GM21423 (cell line): ENCODE results near the gene KRTAP10-9.
"Not testable (repeated sequence)": the region's sequence is repeated elsewhere in the genome, so short reads cannot be mapped to it uniquely, and the experiment has no call there.

Source experiments
- ATAC-seq: cut with Tn5 transposase; IDR thresholded peaks from one replicate; pipeline ENCODE4 v1.9.1; 2021; ENCODE audit warnings: mild to moderate bottlenecking, moderate library complexity; ENCODE audit not compliant: unreplicated experiment

The KRTAP10-9 gene

DNA sequence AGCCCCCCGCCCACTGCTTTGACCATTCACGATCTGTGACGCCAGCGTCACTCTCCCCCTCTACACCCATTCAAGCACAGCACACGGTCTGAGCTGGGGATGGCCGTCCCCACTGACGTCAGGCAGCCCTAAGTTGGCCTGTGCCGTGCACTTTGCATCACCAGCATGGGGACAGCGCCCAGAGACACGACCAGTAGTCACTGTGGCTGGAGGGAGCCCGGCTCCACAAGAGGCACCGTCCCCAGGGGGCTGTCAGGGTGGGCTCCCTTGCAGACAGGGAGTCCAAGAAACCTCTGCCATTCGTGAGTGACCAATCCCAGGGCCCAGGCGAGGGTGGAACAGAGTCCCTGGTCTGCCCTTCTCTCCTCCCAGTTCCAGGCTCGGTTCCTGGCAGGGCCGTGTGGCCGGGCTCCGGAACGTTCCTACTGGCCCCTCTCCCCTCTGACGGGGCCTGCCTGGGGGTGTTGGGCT lies 12.7 kb upstream of the KRTAP10-9 start:
- no peak for ATAC-seq

DNA sequence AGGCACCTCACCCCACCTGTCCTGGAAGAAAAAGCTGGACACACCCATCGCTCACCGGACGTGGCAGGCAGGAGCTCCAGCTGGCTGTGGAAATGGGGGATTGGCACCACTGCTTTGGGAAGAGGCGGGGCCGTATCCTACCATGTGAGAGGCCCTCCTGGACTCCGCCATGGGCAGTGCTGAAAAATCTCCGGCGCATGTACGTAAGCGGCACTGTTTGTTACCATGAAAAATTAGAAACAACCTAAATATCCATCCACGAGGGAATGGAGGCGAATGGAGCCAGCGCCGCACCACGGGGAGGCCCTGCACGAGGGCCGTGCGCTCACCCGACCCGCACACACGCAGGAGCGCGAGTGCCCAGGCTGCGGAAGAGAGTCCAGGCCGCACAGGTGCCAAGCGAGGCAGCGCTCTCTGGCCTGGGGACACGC lies 11.9 kb upstream of the KRTAP10-9 start:
- no peak for ATAC-seq

DNA sequence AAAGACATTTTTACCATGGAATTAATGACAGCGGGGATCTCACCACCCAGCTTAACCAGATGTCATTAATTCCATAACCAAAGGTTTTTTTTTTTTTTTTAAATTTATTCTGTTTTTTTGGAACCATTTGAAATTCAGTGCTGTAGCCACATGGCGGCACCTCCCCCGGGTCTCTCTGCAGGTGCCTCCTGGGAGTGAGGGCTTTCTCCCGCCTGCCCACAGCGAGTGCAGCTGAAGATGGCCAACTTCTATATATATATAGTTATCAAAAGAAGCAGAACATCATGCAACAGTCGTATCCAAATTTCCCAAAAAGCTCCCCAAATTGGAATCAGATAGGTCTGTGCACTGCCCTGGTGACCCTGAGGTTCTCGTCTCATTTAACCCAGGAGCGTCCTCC lies 11.4 kb upstream of the KRTAP10-9 start:
- ATAC-seq, result no peak

DNA sequence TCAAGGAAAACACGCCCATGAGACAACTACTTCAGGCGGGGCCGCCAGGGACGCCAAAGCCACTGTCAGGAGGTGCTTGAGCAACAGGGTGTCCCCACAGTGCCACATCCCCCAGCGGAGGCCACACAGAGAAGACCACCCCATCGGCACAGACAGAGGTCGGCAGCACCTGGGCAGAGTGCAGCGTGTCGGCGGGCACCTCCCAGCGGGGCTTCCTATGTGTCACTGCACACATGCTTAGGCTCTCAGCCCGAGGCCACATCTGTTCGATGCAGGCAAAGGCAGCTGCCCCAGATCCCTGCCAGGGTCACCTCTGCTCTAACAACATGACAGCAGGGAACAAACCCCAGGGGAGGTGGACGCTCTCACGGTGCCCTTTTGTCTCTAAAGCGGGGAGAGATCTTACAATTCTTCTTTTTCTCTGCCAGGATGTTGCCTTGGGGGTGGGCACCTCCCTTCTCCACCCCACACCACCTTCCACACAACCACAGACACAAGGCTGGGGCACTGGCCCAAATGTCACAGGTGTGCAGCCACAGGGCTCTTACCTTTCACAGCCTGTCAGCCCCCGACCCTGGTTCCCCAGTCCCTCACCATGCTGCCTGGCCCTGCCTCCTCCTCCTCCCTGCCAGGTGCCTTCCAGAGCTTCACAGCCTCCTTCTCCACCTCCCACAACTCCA lies 10.8 kb upstream of the KRTAP10-9 start:
- ATAC-seq, result no peak

DNA sequence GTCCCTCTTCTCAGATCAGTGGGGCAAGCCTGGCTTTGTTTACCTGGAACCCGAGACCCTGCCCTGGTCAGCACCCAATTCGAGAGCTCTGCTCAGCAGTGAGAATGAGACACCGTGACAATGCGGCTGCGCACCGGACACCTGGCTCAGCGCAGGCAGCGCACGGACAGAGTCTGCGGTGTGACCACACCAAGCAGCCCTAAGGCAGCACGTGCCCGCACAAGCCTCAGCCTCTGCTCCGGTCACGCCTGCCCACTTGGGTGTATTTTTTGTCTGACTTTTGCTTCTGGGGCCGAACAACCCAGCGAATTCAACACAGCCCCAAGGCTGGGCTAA lies 10.3 kb upstream of the KRTAP10-9 start:
- no peak for ATAC-seq

DNA sequence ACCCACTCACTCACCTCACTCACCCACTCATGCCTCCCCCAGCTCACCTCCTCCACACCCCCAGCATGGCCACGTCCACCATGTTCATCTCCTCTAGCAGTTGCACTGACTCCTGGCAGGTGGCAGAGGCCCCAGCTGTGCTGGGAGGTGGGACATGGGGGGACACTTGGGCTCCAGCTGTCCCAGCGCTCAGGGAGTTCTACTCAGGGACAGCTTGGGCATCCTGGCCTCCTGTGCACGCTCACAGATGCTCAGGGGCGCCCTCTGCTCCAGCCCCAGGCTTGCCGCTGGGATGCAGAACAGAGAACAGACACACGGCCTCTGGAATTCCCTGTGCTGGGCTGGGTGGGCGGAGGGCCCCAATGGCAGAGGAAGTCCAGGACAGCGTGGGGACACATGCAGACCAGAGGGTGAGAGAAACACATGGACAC lies 9.8 kb upstream of the KRTAP10-9 start:
- no peak for ATAC-seq

DNA sequence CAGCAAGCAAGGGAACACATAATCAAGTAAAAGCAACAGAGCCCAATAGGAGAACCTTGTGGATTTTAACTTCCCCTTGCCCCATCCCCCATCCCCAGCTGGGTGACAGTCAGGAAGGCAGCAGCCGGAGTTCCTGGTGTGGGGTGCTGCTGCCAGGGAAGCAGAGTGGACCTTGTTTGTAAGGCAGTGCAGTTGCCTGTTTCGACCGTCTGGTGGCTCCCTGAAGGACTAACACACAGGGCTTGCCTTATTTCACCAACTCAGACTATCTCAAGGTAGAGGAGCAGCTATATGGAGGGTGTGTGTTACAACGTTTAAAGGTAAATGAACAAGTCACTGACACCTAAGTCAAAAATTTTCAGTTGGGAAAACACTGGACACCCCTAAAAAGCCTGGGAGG lies 8.4 kb upstream of the KRTAP10-9 start:
- ATAC-seq, result no peak

DNA sequence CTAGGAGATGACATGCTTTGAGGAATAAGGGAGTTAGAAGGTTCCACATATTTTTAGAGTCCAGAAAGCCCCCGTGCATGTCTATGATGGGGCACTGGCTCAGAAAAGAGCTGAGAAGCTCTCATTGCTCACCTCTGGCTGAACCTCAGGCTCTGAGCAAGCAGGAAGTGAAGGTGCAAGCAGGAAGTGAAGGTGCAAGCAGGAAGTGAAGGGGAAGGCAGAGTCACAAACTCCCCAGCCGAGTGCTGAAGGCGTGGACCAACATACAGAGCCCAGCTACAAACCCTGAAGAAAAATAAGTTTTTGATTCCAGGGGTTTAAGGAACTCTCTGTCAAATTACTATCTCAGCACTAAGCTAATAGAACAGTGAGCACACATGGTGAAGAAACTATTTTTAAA lies 8.0 kb upstream of the KRTAP10-9 start:
- no peak for ATAC-seq

DNA sequence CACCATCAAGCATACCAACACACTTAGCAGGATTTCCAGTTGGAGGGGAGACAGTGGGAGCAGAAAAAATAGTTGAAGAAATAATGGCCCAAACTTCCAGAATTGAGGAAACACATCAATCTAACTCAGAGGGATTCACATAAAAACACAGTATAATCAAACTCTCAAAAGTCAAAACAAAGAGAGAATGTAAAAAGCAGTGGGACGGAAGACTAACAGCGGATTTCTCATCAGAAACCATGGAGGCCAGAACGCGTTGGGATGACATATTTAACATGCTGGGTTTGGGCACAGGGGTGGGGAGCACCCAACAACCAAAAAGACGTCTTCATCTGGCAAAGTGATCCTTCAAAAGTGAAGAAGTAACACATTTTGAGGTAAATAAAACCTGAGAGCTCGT lies 7.0 kb upstream of the KRTAP10-9 start:
- ATAC-seq, result no peak

DNA sequence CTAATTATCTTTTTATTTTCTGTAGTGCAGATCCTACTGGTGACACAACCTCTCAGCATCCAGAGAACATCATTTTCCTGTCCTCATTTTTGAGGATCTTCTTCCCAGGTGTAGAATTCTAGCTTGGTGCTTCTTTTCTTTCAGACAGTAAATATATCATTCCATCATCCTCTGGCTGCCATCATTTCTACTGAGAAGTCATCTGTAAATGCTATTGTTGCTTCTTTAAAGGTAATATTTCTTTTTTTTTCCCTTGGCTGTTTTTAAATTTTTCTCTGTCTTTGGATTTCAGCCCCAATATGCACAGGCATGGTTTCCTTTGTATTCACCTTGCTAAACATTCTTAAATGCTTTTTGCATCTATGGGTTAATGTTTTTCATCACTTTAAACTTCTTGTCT lies 3.3 kb upstream of the KRTAP10-9 start:
- ATAC-seq, result no peak

DNA sequence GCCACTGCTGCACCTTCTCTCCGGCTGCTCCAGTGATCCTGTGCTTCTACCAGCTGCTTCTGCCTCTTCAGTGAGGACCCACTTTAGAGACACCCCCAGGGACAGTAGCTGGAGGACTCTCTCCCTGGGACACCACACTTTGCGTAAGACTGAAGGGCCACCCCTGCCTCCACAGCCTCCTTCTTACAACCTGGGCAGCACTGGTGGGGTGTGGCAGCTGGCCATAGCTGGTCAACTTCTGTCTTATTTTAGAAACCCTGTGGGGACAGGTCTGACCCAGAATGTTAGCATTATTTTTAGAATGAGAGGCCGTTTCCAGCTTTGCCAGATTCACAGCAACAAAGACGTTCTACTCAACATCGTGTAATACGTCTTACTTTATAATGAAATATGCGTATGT lies 1.1 kb upstream of the KRTAP10-9 start:
- ATAC-seq, result no peak

DNA sequence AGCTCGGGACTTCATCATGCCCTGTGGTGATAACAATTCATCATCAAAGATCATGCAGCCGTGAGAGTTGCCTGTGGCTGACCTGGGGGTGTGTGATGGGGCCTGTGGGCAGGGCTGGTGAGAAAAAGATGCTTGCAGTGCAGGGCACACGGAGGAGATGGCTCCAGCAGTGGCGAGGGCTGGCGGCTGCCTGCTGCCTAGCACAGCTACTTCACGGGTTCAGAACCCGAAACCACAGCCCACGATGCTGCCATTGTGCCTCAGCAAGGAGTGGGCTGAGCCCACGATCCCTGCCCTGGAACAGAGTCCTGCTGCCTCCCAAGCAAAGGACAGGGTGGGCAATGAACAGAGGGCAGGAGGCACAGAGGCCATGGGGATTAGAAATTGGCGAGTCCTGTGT lies 631 bp upstream of the KRTAP10-9 start:
- ATAC-seq, result no peak

DNA sequence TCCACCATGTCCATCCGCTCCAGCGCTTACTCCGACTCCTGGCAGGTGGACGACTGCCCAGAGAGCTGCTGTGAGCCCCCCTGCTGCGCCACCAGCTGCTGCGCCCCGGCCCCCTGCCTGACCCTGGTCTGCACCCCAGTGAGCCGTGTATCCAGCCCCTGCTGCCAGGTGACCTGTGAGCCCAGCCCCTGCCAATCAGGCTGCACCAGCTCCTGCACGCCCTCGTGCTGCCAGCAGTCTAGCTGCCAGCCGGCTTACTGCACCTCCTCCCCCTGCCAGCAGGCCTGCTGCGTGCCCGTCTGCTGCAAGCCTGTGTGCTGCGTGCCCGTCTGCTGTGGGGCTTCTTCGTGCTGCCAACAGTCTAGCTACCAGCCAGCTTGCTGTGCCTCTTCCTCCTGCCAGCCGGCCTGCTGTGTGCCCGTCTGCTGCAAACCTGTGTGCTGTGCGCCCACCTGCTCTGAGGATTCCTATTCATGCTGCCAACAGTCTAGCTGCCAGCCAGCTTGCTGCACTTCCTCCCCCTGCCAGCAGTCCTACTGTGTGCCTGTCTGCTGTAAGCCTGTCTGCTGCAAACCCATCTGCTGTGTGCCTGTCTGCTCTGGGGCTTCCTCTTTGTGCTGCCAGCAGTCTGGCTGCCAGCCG lies 409 bp downstream of the KRTAP10-9 start:
- not testable (repeated sequence) for ATAC-seq

DNA sequence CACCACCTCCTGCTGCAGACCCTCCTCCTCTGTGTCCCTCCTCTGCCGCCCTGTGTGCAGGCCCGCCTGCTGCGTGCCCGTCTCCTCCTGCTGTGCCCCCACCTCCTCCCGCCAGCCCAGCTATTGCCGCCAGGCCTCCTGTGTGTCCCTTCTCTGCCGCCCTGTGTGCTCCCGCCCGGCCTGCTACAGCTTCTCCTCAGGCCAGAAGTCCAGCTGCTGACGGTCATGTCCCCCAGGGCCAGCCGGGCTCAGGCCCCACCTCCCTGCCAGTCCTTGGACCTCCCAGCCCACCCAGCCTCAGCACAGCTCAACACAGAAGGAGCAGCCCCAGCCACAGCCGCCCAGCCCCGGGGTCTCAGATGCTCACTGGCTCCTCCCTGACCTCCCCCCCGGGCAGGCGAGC lies 939 bp downstream of the KRTAP10-9 start:
- not testable (repeated sequence) for ATAC-seq

DNA sequence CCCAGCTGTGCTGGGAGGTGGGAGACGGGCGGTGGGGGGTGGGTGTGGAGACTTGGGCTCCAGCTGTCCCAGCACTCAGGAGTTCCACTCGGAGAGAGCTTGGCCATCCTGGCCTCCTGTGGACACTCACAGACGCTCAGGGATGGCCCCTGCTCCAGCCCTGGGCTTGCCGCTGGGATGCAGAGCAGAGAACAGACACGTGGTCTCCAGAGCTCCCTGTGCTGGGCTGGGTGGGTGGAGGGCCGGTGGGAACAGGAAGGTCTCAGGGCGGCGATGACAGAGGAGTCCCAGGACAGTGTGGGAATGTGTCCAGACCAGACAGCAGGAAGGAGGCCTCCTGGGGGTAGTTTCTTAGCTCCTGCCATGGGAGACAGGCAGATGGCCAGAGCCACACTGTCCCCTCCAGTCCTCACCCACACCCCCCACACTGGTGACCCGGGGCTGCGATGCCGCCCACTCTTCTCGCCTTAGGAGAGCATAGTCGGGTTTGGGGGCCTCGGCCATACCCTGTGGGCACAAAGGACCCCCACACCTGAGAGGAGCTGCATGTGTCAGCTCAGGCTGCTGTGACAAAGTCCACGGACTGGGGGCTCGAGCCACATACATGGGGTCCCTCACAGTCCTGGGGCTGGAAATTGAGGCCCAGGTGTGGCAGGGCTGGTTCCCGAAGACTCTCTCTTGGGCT lies 2.0 kb downstream of the KRTAP10-9 start:
- ATAC-seq, result no peak

DNA sequence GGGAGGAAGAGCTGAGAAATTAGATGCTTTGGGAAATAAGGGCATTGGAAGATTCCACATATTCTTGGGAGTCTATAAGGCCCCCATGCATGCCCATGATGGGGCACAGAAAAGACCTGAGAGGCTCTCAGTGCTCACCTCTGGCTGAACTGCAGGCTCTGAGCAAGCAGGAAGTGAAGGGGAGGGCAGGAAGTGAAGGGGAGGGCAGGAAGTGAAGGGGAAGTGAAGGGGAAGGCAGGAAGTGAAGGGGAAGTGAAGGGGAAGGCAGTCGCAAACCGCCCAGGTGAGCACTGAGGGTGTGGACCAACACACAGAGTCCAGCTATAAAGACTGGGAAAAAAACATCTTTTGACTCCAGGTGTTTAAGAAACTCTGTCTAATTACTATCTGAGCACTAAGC lies 3.5 kb downstream of the KRTAP10-9 start:
- ATAC-seq, result no peak

DNA sequence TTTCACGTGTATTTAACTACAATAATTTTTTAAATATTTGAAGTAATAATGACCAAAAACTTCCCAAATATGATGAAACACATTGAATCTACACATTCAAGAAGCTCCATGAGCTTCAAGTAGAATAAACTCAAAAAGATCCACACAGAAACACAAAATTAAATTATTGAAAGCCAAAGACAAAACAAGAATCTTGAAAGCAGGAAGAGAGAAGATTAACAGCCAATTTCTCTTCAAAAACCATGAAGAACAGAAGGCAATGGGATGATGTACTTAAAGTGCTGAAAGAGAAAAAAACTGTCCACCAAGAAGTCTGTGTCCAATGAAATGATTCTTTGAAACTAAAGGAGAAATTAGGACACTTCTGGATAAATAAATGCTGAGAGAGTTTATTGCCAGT lies 5.2 kb downstream of the KRTAP10-9 start:
- ATAC-seq, result no peak

DNA sequence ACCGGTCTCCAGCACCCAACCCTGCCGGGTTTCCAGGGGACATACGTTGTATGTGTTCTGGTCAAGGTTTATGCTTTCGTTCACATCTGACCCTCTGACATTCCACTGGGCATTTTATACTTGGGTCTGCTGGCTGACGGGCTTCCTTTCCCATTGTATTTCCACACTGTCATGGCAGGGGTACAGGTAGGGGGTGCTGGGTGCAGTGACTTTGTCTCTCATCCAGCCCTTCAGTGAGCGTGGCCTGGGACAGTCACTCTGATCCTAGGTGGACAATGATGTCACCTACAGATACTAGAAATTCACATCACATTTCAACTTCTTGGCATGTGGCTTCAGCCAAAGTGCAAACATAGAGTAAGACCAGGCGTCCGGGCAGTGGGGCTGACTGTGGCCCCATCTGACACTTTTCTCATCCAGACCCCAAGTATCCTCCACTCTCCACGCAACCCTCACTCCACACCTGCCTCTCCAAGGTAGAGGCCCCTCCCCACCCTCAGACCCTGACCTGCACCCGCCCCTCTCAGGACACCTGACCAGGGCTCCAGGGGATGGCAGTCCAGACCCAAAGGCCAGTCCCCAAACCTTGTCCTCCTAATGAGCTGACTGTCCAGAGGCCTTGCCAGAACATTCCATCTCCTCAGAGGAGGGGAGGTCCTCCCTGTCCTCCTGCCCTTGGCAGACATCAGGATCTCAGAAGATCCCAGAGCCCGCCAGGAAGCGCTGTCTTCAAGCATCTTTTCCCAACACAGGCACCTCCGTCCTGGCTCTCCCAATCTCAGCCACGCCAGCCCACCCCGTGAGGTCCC lies 9.5 kb downstream of the KRTAP10-9 start:
- no peak for ATAC-seq

DNA sequence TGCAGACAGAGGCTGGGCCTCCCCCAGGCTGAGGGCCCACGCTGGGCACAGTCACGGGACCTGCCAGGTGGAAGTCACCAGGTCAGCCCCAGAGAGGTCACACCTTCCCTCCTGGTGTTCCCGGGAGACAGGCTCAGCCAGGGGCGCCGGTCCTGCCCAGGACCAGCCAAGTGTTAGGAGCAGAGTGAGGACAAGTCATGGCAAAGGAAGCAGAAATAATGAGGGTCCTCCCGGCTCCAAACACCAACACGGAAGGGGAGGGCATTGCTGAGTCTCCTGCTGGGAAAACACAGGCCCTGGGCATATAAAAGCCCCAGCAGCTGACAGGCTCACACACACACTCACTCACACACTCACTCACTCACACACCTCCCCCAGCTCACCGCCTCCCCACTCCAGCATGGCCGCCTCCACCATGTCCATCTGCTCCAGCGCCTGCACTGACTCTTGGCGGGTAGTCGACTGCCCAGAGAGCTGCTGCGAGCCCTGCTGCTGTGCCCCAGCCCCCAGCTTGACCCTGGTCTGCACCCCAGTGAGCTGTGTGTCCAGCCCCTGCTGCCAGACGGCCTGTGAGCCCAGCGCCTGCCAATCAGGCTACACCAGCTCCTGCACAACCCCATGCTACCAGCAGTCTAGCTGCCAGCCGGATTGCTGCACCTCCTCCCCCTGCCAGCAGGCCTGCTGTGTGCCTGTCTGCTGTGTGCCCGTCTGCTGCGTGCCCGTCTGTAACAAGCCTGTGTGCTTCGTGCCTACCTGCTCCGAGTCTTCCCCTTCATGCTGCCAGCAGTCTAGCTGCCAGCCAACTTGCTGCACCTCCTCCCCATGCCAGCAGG lies 10.3 kb downstream of the KRTAP10-9 start, which contains the start of gene KRTAP10-10:
Gene KRTAP10-10, plus strand, starts transcription at position 339 of the 833 bp plus-strand sequence. Its CDS starts 62 bp downstream, at position 401.
- no peak for ATAC-seq

DNA sequence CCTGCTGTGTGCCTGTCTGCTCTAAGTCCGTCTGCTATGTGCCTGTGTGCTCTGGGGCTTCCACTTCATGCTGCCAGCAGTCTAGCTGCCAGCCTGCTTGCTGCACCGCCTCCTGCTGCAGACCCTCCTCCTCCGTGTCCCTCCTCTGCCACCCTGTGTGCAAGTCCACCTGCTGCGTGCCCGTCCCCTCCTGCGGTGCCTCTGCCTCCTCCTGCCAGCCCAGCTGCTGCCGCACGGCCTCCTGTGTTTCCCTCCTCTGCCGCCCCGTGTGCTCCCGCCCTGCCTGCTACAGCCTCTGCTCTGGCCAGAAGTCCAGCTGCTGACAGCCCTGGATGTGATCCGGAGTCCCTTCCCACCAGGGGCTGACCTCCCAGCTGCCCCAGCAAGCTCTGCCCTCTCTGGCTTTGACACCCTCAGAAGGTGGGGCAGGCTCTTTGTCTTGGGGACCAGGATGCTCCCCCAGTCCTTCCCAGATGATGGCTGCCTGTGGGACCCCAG lies 11.0 kb downstream of the KRTAP10-9 start:
- not testable (repeated sequence) for ATAC-seq
